NCI-H524 (cell line): Measurements from ENCODE around the gene HLCS.

ENCODE experiments used
- DNase-seq, 2 experiments: peaks; one replicate each; lab custom pipeline; 2025; lab: John Stamatoyannopoulos, UW

The HLCS gene

DNA sequence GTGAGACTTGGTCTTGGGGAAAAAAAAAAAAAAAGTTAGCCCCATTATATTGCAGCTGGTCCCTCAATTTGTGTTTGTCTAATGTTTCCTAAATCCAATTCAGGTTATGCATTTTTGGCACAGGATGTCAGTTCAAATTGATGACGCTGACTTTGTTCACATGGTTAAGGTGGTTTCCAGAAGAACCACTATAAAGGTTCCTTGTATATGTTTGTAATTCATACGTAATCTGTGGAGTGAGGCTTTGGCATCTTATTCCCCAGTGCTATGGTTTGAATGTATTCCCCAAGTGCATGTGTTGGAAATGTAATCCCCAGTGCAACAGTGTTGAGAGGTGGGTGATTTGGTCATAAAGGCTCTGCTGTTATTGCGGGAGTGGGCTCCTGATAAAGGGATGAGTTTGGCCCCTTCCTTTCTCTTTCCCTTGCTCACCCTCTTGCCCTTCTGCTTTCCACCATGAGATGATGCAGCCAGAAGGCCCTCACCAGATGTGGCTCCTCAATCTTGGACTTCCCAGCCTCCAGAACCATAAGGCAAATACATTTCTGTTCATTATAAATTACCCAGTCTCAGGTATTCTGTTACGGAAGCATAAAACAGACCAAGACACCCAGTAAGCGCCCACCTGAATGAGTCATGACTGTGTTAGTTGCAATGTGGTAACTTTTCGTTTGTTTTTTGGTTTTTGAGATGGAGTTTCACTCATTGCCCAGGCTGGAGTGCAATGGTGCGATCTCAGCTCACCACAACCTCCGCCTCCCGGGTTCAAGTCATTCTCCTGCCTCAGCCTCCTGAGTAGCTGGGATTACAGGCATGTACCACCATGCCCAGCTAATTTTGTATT is 19.5 kb upstream of the HLCS start:
- DNase-seq, result no peak

DNA sequence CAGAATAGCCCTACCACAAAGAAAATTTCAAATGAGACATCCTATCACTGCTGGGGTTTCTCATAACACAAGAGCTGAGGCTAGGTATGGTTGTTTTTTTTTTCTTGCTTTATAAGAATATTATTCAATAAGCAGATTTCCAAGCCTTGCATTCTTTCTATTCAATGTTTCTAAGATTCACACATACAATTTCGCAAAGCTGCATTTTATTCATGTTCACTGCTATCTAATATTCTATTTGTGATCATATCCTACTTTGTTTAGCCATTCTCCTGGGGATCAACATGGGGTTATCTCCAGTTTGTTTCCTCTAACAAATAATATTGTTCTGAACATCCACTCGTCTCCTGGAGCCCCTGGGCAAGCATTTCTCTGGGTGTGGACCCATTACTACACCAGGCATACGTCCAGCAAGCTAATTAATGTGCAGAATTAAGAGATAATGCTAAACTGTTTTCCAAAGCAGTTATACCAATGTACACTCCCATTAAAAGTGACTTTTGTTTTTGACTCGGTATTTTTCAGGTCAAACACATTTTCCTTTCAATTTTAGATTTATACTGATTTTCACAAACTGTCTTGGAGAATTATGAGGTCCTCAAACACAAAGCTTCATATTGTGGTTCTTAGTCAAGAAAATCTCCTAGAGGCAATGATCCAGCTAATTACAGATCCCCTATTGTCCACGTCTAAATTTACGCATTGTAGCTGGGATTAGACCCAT is 15.7 kb upstream of the HLCS start:
- DNase-seq, result no peak

DNA sequence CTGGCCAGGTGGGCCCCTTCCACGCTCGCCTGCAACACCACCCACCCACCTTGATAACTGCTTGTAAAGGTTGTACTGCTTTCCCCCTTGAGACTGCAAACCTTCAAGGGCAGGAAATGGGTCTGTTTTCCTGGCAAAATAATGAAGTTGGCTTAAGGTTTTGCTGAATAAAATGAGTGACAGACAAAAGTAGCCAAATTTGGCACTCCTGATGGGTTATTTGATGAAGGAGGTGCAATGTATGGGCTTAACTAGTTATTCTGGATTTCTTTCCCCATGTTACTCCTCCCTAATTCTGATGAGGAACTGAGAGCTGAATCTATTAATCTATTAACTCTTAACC is 14.6 kb upstream of the HLCS start:
- no peak for DNase-seq

DNA sequence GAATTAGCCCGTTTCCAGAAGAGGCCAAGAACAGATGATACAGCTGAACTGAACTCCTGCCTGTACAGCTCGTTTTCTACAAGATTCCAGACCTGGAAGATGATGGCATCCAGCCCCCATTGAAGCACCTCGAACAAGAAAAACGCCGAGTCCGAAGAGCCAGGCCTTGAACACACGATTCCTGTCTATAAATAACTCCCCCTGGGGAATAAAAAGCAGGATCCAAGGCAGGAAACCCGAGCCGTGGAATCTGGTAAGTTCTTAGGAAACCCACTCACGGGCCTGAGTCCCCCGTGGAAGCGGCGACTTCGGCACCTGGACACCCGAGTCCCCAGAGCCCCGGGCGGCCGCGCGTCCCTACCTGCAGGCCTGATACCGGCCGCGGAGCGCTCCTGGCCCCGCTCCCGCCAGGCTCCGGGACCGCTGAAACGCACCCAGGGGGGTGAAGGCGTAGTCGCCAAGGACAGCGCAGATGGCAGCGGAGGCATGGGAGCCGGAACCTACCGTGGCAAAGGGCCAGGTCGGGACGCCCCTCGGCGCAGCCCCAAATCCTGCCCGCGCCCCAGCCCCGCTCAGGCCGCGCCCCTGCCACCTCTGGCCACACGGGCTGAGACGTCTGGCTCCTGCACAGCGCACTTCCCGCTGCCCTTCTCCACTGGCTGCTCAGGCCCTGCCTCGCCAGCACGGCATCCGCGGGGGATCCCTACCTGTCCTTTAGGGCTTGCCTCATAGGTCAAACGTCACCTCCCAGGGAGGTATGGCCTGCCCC is 14.0 kb upstream of the HLCS start:
- DNase-seq, result peak in 1 of 2 experiments; percentile 58

DNA sequence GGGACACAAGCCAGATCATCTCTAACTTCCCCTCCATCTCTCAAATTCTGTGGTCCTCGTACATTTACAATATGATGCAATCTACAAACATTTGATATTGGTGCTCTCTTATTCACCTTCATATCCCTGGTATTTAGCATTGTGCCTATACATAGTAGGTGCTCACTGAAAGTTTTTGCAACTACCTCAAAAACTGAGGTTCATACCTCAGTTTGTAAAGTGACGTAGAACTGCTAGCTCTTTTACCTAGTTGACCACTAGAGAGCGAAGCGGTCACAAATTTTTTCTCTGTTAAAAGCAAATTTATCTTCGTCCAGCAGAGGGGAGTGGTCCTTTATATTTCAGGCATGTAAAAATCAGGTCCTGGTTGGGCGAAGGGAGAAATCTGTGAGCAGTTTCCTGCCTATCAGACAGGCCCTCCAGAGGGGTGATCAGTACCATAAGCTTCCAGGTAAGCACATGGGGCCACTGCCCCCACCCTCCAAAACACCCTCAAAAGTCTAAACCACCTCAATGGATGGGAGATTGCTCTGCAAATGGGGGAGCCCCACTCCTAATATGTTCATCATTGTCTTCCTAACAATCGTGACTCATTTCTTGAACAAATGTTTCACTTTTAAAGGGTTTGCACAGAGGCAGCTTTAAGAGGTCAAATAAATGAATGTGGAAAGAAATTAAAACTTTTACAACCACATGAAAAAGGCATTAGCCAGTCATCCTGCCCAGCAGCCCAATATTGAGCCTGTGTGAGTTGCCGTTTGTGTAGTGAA is 10.6 kb upstream of the HLCS start:
- peak; percentile 73 to 87 for DNase-seq

DNA sequence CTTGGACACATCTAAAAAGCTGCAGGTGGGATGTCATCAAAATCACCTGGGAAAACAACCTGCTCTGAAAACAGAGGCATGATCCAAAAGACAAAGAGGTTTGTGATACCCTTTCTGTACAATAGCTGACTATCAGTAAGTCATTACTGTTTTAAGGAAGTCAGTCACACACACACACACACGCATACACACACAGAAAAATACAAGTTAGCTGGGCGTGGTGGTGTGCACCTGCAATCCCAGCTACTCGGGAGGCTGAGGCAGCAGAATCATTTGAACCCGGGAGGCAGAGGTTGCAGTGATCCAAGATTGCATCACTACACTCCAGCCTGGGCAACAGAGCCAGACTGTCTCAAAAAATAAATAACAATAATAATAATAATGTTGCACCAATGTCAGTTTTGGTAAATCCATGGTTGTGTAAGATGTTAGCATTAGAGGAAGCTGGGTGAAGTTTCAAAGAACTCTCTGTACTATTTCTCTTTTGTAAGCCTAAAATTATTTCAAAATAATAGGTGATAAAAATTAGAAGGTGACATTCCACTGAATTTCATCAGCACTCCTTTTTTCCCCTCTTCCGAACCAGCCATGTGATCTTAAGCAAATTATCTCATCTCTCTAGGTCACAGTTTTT is 9.9 kb upstream of the HLCS start:
- DNase-seq, result no peak

DNA sequence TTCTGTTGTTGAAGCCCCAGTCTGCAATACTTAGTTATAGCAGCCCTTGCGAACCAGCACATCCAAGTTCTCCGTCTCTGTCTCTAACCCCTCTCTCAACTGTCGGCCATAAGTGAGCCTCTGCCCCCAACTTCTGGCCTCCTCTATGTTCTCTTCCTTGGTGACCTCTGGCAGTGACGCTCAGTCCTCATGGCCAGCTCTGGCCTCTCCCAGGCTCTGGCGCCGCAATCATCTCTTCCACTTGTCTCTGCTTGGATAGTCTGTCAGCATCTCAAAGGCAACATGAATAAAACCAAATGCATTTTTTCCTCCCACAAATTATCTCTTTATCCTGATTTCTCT is 8.4 kb upstream of the HLCS start:
- DNase-seq, result no peak

DNA sequence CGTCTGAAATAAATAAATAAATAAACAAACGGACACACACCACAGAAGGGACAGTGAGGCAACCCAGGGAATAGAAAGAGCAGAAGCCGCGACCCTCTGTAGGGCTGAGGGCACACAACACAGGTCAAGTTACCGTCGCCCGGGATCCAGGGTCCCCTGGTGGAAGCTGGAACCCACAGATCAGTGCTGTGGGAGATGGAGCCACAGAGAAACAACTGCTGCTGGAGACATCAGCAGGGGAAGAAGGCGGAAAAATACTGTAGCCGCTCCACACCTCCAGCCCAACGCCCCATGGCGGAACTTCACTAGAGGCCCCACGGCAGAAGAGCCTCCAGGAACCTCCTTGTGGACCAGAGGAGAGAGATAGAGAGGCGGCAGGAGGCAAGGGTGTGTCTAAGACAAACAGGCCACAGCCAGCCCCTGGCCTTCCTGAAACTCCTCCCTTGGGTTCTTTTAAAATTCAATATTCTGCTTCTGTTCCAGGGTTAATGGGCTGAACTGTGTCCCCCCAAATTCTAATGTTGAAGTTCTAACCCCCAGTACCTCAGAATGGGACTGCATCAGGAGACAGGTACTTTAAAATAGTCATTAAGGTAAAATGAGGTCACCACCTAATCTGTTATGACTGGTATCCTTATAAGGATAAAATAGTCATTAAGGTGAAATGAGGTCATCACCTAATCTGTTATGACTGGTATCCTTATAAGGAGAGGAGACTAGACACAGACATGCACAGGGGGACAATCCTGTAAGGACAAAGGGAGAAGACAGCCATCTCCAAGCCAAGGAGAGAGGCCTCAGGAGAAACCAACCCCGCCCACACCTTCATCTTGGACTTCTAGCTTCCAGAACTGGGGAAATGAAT is 7.7 kb upstream of the HLCS start:
- no peak for DNase-seq

DNA sequence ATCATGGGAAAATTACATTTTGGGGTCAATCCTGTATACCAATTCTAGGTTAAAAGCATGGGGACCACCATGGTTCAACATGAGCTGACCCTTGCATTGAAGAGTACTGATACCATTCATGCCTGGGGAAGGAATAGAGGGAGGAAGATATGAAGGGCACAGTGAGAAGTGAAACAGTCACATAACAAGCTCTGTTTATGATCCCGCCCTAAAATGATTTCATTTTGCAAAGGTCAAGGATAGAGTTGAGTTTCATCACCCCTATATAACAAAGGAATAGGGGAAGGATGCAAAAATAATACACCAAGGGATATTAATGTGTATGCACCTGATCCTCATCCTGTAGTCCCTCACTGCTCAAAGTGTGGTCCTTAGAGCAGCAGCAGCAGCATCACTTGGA is 2.5 kb upstream of the HLCS start:
- DNase-seq, result no peak

DNA sequence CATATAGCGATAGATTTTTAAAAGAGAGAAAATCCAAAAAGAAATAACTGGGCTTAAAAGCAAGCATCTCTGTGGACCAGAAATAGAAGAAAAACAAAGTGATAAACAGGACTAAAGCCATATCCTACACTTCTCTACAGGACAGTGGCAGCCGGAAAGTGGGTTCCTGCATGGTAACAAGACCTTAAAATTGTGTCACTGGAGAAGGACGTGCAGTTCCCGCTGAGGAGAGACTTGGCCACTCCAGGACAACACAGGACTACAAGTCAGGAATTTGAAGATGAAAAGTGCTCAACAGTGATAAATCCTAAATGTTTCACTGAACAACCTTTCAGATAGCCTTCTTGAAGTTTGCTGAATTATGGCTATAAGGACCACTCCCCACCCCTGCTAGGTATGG is 1.9 kb upstream of the HLCS start:
- no peak for DNase-seq

DNA sequence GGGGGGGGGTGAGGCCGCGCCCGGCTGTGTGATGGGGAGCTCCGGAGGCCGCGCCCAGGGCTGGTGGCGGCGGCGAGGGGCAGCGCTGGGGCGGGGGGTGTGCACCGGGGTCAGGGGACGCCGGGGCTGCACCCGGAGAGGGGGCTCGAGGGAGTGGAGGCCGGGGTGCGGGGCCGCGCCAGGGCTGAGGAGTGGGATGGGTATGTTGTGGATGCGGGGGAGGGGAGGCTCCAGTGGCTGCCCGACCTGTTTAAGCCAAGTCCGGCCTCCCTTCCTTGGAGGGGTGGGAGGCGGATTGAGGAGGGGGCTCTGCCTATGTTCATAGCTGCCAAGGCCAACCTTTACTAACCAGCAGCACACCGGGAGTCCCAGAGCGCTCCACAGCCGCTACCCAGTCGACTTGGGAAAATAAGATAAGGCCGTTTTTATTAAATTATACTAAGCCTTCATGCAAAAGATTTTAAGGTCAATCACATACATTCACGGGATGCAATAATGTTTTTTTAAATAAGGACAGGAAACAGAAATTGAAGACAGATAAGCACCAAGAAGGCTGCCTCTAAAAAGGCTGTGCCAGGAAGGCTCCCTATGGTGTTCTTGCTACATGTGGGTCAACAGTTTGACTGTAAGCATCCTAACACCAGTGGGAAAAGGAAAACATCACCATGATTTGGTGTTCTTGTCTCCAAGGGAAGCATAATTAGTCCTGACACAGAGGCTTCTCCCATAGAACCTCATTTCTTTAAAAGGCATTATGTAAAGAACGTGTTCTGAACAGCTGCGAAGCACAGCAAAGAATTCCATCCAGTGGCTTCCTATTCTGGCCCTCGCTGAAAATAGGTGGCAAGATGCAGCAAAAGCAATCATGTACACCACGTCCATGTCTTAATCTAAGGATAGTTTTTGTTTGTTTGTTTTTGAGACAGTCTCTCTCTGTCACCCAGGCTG is 626 bp upstream of the HLCS start:
- DNase-seq, result peak; percentile 33 to 66

DNA sequence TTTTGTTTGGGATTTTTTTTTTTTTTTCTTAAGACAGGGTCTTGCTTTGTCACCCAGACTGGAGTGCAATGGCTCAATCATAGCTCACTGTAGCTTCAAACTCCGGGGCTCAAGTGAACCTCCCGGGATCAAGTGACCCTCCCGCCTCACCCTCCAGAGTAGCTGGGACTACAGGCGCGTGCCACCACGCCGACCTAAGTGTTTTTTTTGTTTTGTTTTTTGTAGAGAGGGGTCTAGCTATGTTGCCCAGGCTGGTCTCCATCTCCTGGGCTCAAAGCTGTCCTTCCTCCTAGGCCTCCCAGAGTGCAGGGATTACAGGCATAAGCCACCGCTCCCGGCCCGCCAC is 776 bp downstream of the HLCS start:
- DNase-seq, result no peak

DNA sequence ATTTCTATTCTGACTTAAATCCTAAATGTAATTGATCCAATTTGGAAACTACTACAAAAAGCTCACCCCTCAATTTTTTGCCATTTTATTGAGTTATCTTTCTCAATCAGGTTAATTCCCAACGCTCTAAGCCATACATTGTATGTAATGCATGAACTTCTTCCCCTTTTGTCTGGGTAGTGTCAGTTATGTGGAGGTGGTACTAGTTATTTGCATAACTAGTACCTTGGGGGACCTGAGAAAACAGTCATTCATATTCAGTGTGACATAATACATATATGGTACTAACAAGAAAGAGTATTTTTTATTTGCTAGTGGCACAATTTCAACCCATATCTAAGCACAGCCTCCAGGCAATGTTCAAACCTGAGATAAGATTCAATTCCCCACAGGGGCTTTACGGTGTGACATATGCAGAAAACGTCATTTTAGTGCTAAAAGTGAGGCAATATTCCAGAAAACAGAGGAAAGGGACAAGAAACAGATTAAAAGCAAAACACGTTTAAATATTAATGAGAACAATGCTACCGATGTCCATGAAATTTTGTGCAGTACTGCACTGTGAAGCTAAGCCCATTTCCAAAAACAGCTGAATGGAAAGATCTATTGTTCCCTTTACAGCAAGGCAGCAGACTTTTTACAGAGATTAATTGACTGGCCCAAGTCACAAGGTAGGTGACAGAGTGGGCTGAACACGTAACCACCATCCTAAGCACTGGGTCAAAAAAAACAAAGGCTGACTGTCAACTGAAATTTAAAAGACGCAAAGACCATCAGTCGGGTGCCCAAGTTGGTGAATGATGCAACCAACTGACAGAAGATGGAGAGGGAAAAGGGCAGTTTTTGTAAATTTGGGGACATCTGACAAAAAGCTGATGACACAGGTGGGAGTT is 1.4 kb downstream of the HLCS start:
- no peak for DNase-seq

DNA sequence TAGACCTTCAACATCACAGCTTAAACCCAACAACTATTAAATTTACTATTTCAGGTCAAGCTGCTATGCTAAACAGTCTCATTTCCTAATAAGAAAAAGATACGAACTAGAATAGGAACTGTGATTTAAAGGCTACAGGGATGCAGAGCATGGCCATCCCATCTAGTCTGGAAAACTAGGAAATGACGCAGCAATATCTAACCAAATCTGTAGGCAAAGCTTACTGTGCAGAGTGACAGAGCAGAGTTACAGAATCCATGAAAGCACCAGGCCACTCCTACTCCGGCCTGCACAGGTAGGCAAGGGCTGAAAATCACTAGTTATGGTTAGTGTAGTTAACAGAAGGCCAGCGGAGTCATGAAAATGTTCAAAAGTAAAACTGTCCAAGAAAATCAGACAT is 2.1 kb downstream of the HLCS start:
- no peak for DNase-seq

DNA sequence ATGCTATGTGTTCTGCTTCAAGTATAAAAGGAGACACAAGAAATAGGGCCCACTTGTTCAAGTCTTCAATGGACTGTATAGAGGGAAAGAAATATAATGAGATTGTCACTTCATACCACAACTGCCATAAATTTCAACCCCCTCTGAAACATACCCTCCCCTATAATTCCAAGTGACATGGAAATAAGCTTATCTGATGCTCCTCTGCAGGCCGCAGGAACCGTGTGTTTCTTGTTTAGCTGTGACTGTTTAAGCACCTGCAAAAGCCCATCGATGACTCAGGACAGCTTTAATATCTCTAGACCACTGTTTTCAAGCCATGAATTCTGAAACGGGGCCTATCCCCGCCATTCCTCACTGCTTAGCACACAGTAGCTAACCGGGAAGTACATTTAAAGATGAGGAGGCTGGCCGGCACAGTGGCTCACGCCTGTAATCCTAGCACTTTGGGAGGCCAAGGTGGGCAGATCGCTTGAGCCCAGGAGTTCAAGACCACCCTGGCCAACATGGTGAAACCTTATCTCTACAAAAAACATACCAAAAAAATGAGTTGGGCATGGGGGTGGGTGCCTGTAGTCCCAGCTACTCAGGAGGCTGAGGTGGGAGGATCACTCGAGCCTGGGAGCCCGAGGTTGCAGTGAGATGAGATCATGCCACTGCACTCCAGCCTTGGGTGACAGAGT is 4.2 kb downstream of the HLCS start:
- DNase-seq, result no peak

DNA sequence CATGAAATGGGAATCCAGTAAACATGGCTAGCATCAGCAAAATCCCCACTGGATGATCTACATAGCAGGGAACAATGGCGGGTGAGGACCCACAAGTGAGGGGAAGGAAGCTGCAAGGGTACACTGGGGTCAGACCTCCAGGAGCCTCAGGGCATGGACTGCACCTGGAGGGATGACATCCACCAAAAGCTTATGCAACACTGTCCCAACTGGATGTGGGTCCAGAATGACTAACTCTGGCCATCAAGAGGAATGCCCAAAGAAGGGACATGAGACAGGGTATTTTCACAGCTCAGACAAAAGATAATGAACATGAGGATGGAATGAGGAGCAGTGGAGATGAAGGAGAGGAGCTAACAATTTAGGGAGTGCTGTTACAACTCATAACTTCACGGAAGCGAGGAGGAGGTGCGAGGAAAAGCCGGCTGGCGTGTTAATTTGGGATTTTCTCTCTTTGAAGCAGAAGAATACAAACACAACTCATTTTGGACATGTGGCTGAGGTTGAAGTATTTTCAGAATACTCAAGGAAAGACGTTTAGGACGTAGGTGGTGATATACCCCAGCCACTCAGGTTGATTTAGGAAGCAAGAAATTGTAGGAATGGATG is 5.7 kb downstream of the HLCS start:
- DNase-seq, result no peak

DNA sequence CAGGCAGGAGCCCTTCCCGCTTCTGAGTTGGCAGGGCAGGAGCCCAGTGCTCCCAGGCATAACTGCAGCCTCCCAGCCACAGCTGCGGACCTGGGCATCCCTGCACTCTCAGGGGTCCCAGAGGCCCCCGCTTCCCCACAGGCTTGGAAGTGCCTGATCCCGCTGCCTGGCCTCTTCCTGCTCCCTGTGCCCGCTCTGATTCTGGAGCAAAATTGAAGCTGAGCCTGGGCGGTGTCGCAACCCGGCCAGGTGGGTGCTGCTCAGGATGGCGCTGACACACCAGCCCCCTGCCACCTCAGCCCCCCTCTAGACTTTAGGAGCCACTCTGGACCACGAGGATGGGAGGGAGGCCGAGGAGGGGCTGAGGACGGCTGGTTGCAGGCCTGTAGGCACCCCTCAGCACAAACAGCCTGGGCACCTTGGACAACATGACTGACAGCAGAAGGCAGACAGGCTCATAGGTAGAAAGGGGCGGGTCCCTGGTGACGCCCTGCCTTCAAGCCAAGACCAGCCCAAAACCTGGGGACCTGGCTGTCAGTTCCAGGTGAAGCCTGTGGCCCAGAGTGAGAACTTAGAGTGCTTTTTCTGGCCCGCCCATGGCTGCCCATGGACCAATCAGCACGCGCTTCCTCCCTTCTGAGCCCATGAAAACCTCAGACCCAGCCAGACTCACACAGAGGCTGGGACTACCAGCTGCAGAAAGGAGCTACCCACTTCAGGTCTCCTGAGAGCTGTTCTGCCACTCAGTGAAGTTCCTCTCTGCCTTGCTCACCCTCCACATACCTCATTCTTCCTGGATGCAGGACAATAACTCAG is 7.2 kb downstream of the HLCS start:
- DNase-seq, result no peak
